Activated naive CD8-positive, alpha-beta T cell treated with anti-CD3 and anti-CD28 coated beads, Interleukin-2, amount 10 ng/mL, durations not matched to agents 7 days and 5 days (primary cell): ENCODE results near the gene KRTAP4-7. TPM values are rescaled to one million over a fixed set of nuclear protein-coding genes. Genes with fewer than 3 reads are reported as not detected.

ENCODE experiments used
- ATAC-seq: fragments of 150-1000 bp; cut with Tn5 transposase; one replicate; pipeline ENCODE4 v1.10.0; 2021; ENCODE audit warnings: low read depth, moderate library complexity
- POLR2A ChIA-PET: fragments of 350-600 bp; sonication (Branson Sonifier 250); formaldehyde crosslinking; loops from one replicate; lab custom pipeline; 2021; ENCODE audit warnings: antibody characterized with exemption; lab: Charles Lee
- DNase-seq: peaks from one replicate; pipeline ENCODE4 v3.0.0; 2021
- H3K27ac Mint-ChIP-seq: one replicate; pipeline ENCODE4 v1.8.0; 2022; ENCODE audit warnings: mild to moderate bottlenecking, mixed read lengths
- H3K27me3 Mint-ChIP-seq: one replicate; pipeline ENCODE4 v1.8.0; 2022; ENCODE audit warnings: mild to moderate bottlenecking, moderate library complexity, mixed read lengths
- H3K36me3 Mint-ChIP-seq: one replicate; pipeline ENCODE4 v1.8.0; 2021; ENCODE audit warnings: mild to moderate bottlenecking, mixed read lengths
- H3K4me1 Mint-ChIP-seq: one replicate; pipeline ENCODE4 v1.8.0; 2021; ENCODE audit warnings: mixed read lengths
- H3K4me3 Mint-ChIP-seq: one replicate; pipeline ENCODE4 v1.8.0; 2022; ENCODE audit warnings: mild to moderate bottlenecking, moderate library complexity, mixed read lengths
- H3K9me3 Mint-ChIP-seq: one replicate; pipeline ENCODE4 v1.8.0; 2021; ENCODE audit warnings: mixed read lengths
- total RNA-seq, 2 experiments: library from RNA; stranded (reverse); gene quantifications; one replicate each; pipeline ENCODE4 v1.2.3, GENCODE V29; 2021

The KRTAP4-7 gene
- total RNA-seq, 2 experiments from 2014 or later, result not detected

- H3K9me3 Mint-ChIP-seq, result peaks cover 2% of the 10 kb centered on the region
These were observed 43.4 kb downstream of the KRTAP4-7 start for GRCh38 chr17:41127371-41127770.

GRCh38 chr17:41131979-41132378 is 48.0 kb downstream of the KRTAP4-7 start:
- POLR2A ChIA-PET, result no interaction called here
- no peak overlapping the region for H3K27ac Mint-ChIP-seq
- H3K36me3 Mint-ChIP-seq, result no peaks in the 10 kb centered on the region

More at GRCh38 chr17:41127371-41127770, 43.4 kb downstream of the KRTAP4-7 start:
- H3K36me3 Mint-ChIP-seq, result no peaks in the 10 kb centered on the region
- H3K27ac Mint-ChIP-seq, result no peak overlapping the region
- H3K4me1 Mint-ChIP-seq, result peaks cover 10% of the 10 kb centered on the region
- DNase-seq, result no peak
- H3K4me3 Mint-ChIP-seq, result no peak overlapping the region
- peaks cover 2% of the 10 kb centered on the region for H3K27me3 Mint-ChIP-seq
- ATAC-seq, result no peak
- POLR2A ChIA-PET, result no interaction called here

GRCh38 chr17:41133880-41134735 is 50.2 kb downstream of the KRTAP4-7 start:
- DNase-seq (no peak), ATAC-seq (no peak)
- no peaks in the 10 kb centered on the region for H3K36me3 Mint-ChIP-seq
- H3K4me3 Mint-ChIP-seq, result no peak overlapping the region
- POLR2A ChIA-PET, result no interaction called here
- H3K9me3 Mint-ChIP-seq, result peaks cover 5% of the 10 kb centered on the region
- peaks cover 5% of the 10 kb centered on the region for H3K4me1 Mint-ChIP-seq
- no peak overlapping the region for H3K27ac Mint-ChIP-seq
- H3K27me3 Mint-ChIP-seq, result no peaks in the 10 kb centered on the region

More at GRCh38 chr17:41131979-41132378, 48.0 kb downstream of the KRTAP4-7 start:
- H3K9me3 Mint-ChIP-seq, result no peaks in the 10 kb centered on the region
- peaks cover 2% of the 10 kb centered on the region for H3K27me3 Mint-ChIP-seq
- no peak overlapping the region for H3K4me3 Mint-ChIP-seq
- peaks cover 5% of the 10 kb centered on the region for H3K4me1 Mint-ChIP-seq
- no peak for ATAC-seq
- DNase-seq, result no peak

Other genes starting within 250 kb of the KRTAP4-7 start
- gene KRT12, start 216.9 kb upstream of the KRTAP4-7 start, total RNA-seq, result not detected
- gene KRT20, start 198.9 kb upstream of the KRTAP4-7 start, total RNA-seq, result not detected
- gene KRT23, start 146.5 kb upstream of the KRTAP4-7 start, total RNA-seq, result not detected
- gene KRT39, start 117.2 kb upstream of the KRTAP4-7 start, total RNA-seq, result not detected
- gene KRT40, start 99.8 kb upstream of the KRTAP4-7 start, total RNA-seq, result not detected
- gene KRTAP3-3, start 90.0 kb upstream of the KRTAP4-7 start, total RNA-seq, result not detected
- gene KRTAP3-2, start 84.2 kb upstream of the KRTAP4-7 start, total RNA-seq, result not detected
- gene KRTAP3-1, start 75.0 kb upstream of the KRTAP4-7 start, total RNA-seq, result not detected
- not detected for gene KRTAP1-5, start 56.9 kb upstream of the KRTAP4-7 start, total RNA-seq
- not detected for gene KRTAP1-4, start 54.0 kb upstream of the KRTAP4-7 start, total RNA-seq
- not detected for gene KRTAP1-3, start 49.3 kb upstream of the KRTAP4-7 start, total RNA-seq
- gene KRTAP1-1, start 42.7 kb upstream of the KRTAP4-7 start, total RNA-seq, result not detected
- gene KRTAP2-1, start 36.8 kb upstream of the KRTAP4-7 start, total RNA-seq, result not detected
- not detected for gene KRTAP2-2, start 28.9 kb upstream of the KRTAP4-7 start, total RNA-seq
- gene KRTAP2-3, start 24.0 kb upstream of the KRTAP4-7 start, total RNA-seq, result not detected
- not detected for gene KRTAP2-4, start 18.3 kb upstream of the KRTAP4-7 start, total RNA-seq
- not detected for gene KRTAP4-8, start 14.0 kb downstream of the KRTAP4-7 start, total RNA-seq
- not detected for gene KRTAP4-16, start 18.1 kb downstream of the KRTAP4-7 start, total RNA-seq
- not detected for gene KRTAP4-9, start 21.2 kb downstream of the KRTAP4-7 start, total RNA-seq
- gene KRTAP4-11, start 34.2 kb downstream of the KRTAP4-7 start, total RNA-seq, result not detected
- not detected for gene KRTAP4-12, start 40.0 kb downstream of the KRTAP4-7 start, total RNA-seq
- not detected for gene KRTAP4-6, start 56.4 kb downstream of the KRTAP4-7 start, total RNA-seq
- not detected for gene KRTAP4-5, start 65.7 kb downstream of the KRTAP4-7 start, total RNA-seq
- gene KRTAP4-4, start 76.6 kb downstream of the KRTAP4-7 start, total RNA-seq, result not detected
- gene KRTAP4-3, start 84.1 kb downstream of the KRTAP4-7 start, total RNA-seq, result not detected
- gene KRTAP4-2, start 94.1 kb downstream of the KRTAP4-7 start, total RNA-seq, result not detected
- not detected for gene KRTAP4-1, start 100.8 kb downstream of the KRTAP4-7 start, total RNA-seq
- not detected for gene KRTAP9-1, start 105.7 kb downstream of the KRTAP4-7 start, total RNA-seq
- not detected for gene KRTAP9-2, start 142.5 kb downstream of the KRTAP4-7 start, total RNA-seq
- not detected for gene KRTAP9-3, start 148.3 kb downstream of the KRTAP4-7 start, total RNA-seq
- gene KRTAP9-8, start 153.8 kb downstream of the KRTAP4-7 start, total RNA-seq, result not detected
- gene KRTAP9-4, start 165.5 kb downstream of the KRTAP4-7 start, total RNA-seq, result not detected
- gene KRTAP9-9, start 171.2 kb downstream of the KRTAP4-7 start, total RNA-seq, result not detected
- gene KRTAP9-6, start 181.2 kb downstream of the KRTAP4-7 start, total RNA-seq, result not detected
- not detected for gene KRTAP9-7, start 191.5 kb downstream of the KRTAP4-7 start, total RNA-seq
- not detected for gene KRTAP29-1, start 218.7 kb downstream of the KRTAP4-7 start, total RNA-seq
- gene KRTAP16-1, start 225.2 kb downstream of the KRTAP4-7 start, total RNA-seq, result not detected
- not detected for gene KRTAP17-1, start 231.6 kb downstream of the KRTAP4-7 start, total RNA-seq